GM12878 (cell line): ENCODE results near the gene TEKT2. TPM values are rescaled to one million over a fixed set of nuclear protein-coding genes. Genes with fewer than 3 reads are reported as not detected.

Experiments used
- ATAC-seq: fragments of 200-7000 bp; cut with Tn5 transposase; 3 replicates; pipeline ENCODE4 v1.9.1; 2020; ENCODE audit warnings: mild to moderate bottlenecking, moderate library complexity
- BruUV-seq: library from RNA; stranded (reverse); fragments of 400-500 nt; replicated peaks from 2 replicates; lab custom pipeline; 2021; lab: Mats Ljungman, UMichigan
- CTCF ChIA-PET: fragments of 300-600 bp; sonication (Branson Sonifier 250); formaldehyde crosslinking; extraction: SDS; loops from one replicate; lab custom pipeline; 2021; ENCODE audit warnings: inconsistent platforms; lab: Yijun Ruan, JAX
- POLR2A ChIA-PET: fragments of 350-600 bp; formaldehyde crosslinking; extraction: SDS; loops from one replicate; lab custom pipeline; 2021; ENCODE audit warnings: inconsistent platforms; lab: Charles Lee
- RAD21 ChIA-PET: fragments of 300-600 bp; sonication (Branson Sonifier 250); formaldehyde crosslinking; loops from one replicate; lab custom pipeline; 2023; ENCODE audit warnings: antibody characterized with exemption; ENCODE audit not compliant: unreplicated experiment; lab: Charles Lee
- SMC1A ChIA-PET: fragments of 300-600 bp; sonication (Branson Sonifier 250); formaldehyde crosslinking; loops from one replicate; lab custom pipeline; 2023; ENCODE audit not compliant: unreplicated experiment, uncharacterized antibody; lab: Charles Lee
- DNase-seq: peaks from one replicate; pipeline ENCODE4 v3.0.0-alpha.2; 2011; ENCODE audit warnings: low read depth, low spot score
- FAIRE-seq: peaks from 3 replicates; lab custom pipeline; 2011; peaks lifted over from hg19 to GRCh38; lab: Jason Lieb, UNC
- H2AFZ ChIP-seq: 2 replicates; pipeline ENCODE4 v1.6.0; 2011; ENCODE audit warnings: low read depth, low read length, control low read depth; ENCODE audit not compliant: control insufficient read depth
- H3K27ac ChIP-seq: 2 replicates; pipeline ENCODE4 v1.5.1; 2011; ENCODE audit warnings: control low read depth; ENCODE audit not compliant: control insufficient read depth, insufficient read depth
- H3K27me3 ChIP-seq, 2 experiments: replicated peaks in 1 of 2; 2 replicates each; pipeline versions ENCODE4 v1.6.0 to v1.6.1; 2011; ENCODE audit warnings: low read length in 1 of 2; ENCODE audit not compliant: control insufficient read depth in 2 of 2, insufficient read depth in 2 of 2
- H3K36me3 ChIP-seq, 2 experiments: 2 replicates each; pipeline ENCODE4 v1.5.1; 2011; ENCODE audit warnings: low read length in 1 of 2; ENCODE audit not compliant: control insufficient read depth in 2 of 2, insufficient read depth in 2 of 2
- H3K4me1 ChIP-seq: 2 replicates; pipeline ENCODE4 v1.6.1; 2011; ENCODE audit warnings: mild to moderate bottlenecking, low read length, moderate library complexity, mixed read lengths; ENCODE audit not compliant: control insufficient read depth, insufficient read depth
- H3K4me2 ChIP-seq: 2 replicates; pipeline ENCODE4 v1.6.0; 2011; ENCODE audit warnings: control low read depth; ENCODE audit not compliant: control insufficient read depth, insufficient read depth
- H3K4me3 ChIP-seq: fragments of 200-600 bp; sonication (generic); 2 replicates; pipeline ENCODE4 v1.5.1; 2016
- H3K79me2 ChIP-seq: 2 replicates; pipeline ENCODE4 v1.6.0; 2011; ENCODE audit warnings: low read length; ENCODE audit not compliant: control insufficient read depth, insufficient read depth
- H3K9ac ChIP-seq: 2 replicates; pipeline ENCODE4 v1.8.0; 2011; ENCODE audit warnings: low read length, control low read depth, mixed read lengths; ENCODE audit not compliant: control insufficient read depth, insufficient read depth
- H3K9me3 ChIP-seq: replicated peaks from 3 replicates; pipeline ENCODE4 v1.5.1; 2011; ENCODE audit warnings: mild to moderate bottlenecking, low read length; ENCODE audit not compliant: control insufficient read depth, insufficient read depth
- H4K20me1 ChIP-seq: 2 replicates; pipeline ENCODE4 v1.6.0; 2011; ENCODE audit not compliant: control insufficient read depth, insufficient read depth
- IKZF2 ChIP-seq, 2 experiments: fragments of 450-650 bp; IDR thresholded peaks; 2 replicates each; pipeline ENCODE4 v1.6.1; 2017; ENCODE audit warnings: mild to moderate bottlenecking in 2 of 2, moderate library complexity in 2 of 2
- IRF5 ChIP-seq: fragments of 450-650 bp; IDR thresholded peaks from 2 replicates; pipeline ENCODE4 v1.6.1; 2017; ENCODE audit warnings: borderline replicate concordance
- PAX8 ChIP-seq: fragments of 450-650 bp; IDR thresholded peaks from 2 replicates; pipeline ENCODE4 v1.6.1; 2017; ENCODE audit warnings: mild to moderate bottlenecking, moderate library complexity
- RB1 ChIP-seq: fragments of 450-650 bp; formaldehyde crosslinking; IDR thresholded peaks from 2 replicates; pipeline ENCODE4 v1.6.1; 2017; ENCODE audit warnings: mild to moderate bottlenecking, borderline replicate concordance
- WGBS: methylation state at CpG from one replicate; pipeline ENCODE4 v1.1.6; 2016; ENCODE audit warnings: low lambda C conversion rate; ENCODE audit not compliant: insufficient replicate concordance, insufficient coverage; ENCODE audit errors: missing lambda C conversion rate; 5-methylcytosine and 5-hydroxymethylcytosine counted together
- in situ Hi-C: fragments of 300-500 bp; cut with MboI; formaldehyde crosslinking; loops from 9 replicates; pipeline ENCODE4 v1.14.3; 2018; ENCODE audit warnings: mixed read lengths
- intact Hi-C: fragments of 100-400 bp; cut with micrococcal nuclease; formaldehyde crosslinking; loops from one replicate; pipeline ENCODE4 v1.14.2; 2022; ENCODE audit not compliant: unreplicated experiment
- polyA plus RNA-seq, 11 experiments: library from polyadenylated mRNA; depleted of rRNA in 4 of 11; unstranded in 6 of 11; stranded (reverse) in 5 of 11; fragments of >200 nt; fragmentation: Nextera tagmentation in 4 of 11; fragmentation: Illumina TruSeq in 1 of 11; extraction: Ambion mirVana in 4 of 11; extraction: Trizol in 1 of 11; gene quantifications; 1 replicate in 1 of 11; 2 replicates in 10 of 11; pipeline versions ENCODE4 v1.2.1 to v1.2.3, GENCODE V29; 2011 to 2016; ENCODE audit warnings: inconsistent platforms in 2 of 11, missing spikeins in 2 of 11, low read depth in 1 of 11
- total RNA-seq, 4 experiments: library from RNA; depleted of rRNA in 3 of 4; stranded (reverse); fragments of >200 nt in 3 of 4; fragmentation: Illumina TruSeq in 1 of 4; extraction: Trizol in 1 of 4; gene quantifications; 2 replicates each; pipeline versions ENCODE4 v1.2.1 to v1.2.3, GENCODE V29; 2013 to 2021
- TF ChIP-seq, protein P1 (sequence below): IDR thresholded peaks from 2 replicates; pipeline ENCODE4 v1.6.1; 2012; ENCODE audit warnings: low read depth, low read length, improper control_type of control experiment

The TEKT2 gene
- total and polyA plus RNA-seq, 10 of the 15 experiments (the other 5 are each of a cell fraction or from before 2014, with no cell fraction given), result 0.07 to 0.13 TPM; not detected in 8

- CTCF ChIA-PET, result interaction anchor here (1.0 kb wide), 1 partner anchor 42 kb away, joined by 5 read pairs; no protein-coding TSS in a partner anchor
- TF ChIP-seq PAX8, result no peak
- no peak for TF ChIP-seq IRF5
- TF ChIP-seq, protein P1, sequence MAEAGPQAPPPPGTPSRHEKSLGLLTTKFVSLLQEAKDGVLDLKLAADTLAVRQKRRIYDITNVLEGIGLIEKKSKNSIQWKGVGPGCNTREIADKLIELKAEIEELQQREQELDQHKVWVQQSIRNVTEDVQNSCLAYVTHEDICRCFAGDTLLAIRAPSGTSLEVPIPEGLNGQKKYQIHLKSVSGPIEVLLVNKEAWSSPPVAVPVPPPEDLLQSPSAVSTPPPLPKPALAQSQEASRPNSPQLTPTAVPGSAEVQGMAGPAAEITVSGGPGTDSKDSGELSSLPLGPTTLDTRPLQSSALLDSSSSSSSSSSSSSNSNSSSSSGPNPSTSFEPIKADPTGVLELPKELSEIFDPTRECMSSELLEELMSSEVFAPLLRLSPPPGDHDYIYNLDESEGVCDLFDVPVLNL, result no peak
- TF ChIP-seq IKZF2 (IDR thresholded peaks at IDR 0.05), result no peak
- no peak for TF ChIP-seq RB1
- Histone ChIP-seq H2AFZ (no peak overlapping the region), H3K27ac (no peak overlapping the region), H3K4me2 (no peak overlapping the region), H4K20me1 (no peaks in the 10 kb centered on the region), H3K27me3 (no peaks in the 10 kb centered on the region), H3K79me2 (peaks cover 20% of the 10 kb centered on the region), H3K9me3 (no peaks in the 10 kb centered on the region), H3K36me3 (peaks cover 17 to 19% of the 10 kb centered on the region in 2 experiments), H3K4me1 (no peaks in the 10 kb centered on the region; the same call in 1 of the 2 replicates), H3K4me3 (no peak overlapping the region), H3K9ac (no peak overlapping the region)
- intact Hi-C loops, result no loop called here
- SMC1A ChIA-PET, result interaction anchor here (1.3 kb wide), 1 partner anchor 56 kb away, joined by 3 read pairs; the partner anchor contains the start of gene TRAPPC3
- no TSS peak for BruUV-seq
- ATAC-seq (no peak), FAIRE-seq (no peak), DNase-seq (no peak)
- 95% methylated on average over 7 of the region's 7 CpGs for WGBS
- POLR2A ChIA-PET, result no interaction called here
- in situ Hi-C loops, result loop anchor here (5.0 kb wide), 2 partner anchors 49 to 94 kb away; no protein-coding TSS in a partner anchor
- RAD21 ChIA-PET, result interaction anchor here (1.0 kb wide), 1 partner anchor 237 kb away, joined by 3 read pairs; no protein-coding TSS in a partner anchor
Observed at GRCh38 chr1:36093226-36093625, 9.3 kb downstream of the TEKT2 start.
